ENCODE data around the gene TMEM156.

DNA sequence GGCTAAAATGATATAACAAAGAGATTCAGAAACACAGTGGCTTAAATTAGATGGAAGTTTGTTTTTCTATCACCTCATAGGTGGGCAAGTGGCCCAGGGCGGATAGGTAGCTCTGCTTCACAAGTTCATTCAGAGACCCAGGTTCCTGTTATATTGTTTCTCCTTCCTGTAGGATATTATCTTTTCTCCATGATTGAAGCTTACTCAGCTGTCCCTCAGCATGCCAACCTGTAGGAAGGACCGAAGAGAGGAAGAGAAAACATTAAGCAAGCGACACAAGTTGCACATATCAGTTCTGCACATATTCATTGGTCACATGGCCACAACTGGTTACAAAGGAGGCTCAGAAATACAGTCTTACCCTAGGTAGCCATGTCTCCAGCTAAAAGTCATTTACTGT, 36.7 kb upstream of the TMEM156 start:
- TF ChIP-seq CTCF (IDR thresholded peaks at IDR 0.05) (no peak), GABPA (IDR thresholded peaks at IDR 0.05; ENCODE audit: low read depth) (no peak), RCOR1 (IDR thresholded peaks at IDR 0.05; ENCODE audit: low read length) (no peak), EZH2phosphoT487 (IDR thresholded peaks at IDR 0.05; ENCODE audit: borderline replicate concordance, low read depth) (no peak), CHD2 (IDR thresholded peaks at IDR 0.05; ENCODE audit: low read length, partially characterized antibody) (no peak)
- TF ChIP-seq, protein P1, sequence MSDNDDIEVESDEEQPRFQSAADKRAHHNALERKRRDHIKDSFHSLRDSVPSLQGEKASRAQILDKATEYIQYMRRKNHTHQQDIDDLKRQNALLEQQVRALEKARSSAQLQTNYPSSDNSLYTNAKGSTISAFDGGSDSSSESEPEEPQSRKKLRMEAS (IDR thresholded peaks at IDR 0.05; ENCODE audit: low read depth): no peak
